ENCODE results near the gene CLDN1.
A peak's percentile ranks its signal among the peaks of the same experiment; 100 is the strongest.

Gene CLDN1

GRCh38 chr3:190326361-190326760 lies 4.1 kb upstream of the CLDN1 start:
- no peak for DNase-seq (ENCODE audit: low spot score)
- TF ChIP-seq CTCF (IDR thresholded peaks at IDR 0.05; ENCODE audit: poor library complexity, severe bottlenecking): no peak
- Histone ChIP-seq H3K36me3 (ENCODE audit: low read depth) (no peaks in the 10 kb centered on the region), H3K4me1 (ENCODE audit: insufficient read depth, poor library complexity, severe bottlenecking) (peaks cover 17% of the 10 kb centered on the region), H3K27ac (ENCODE audit: poor library complexity, severe bottlenecking) (peak overlapping the region; percentile 50), H3K4me3 (ENCODE audit: severe bottlenecking) (no peak overlapping the region), H3K27me3 (ENCODE audit: insufficient read depth, poor library complexity, severe bottlenecking) (no peaks in the 10 kb centered on the region), H3K9me3 (ENCODE audit: severe bottlenecking) (no peaks in the 10 kb centered on the region)
- ATAC-seq (ENCODE audit: low read depth): no peak

DNA sequence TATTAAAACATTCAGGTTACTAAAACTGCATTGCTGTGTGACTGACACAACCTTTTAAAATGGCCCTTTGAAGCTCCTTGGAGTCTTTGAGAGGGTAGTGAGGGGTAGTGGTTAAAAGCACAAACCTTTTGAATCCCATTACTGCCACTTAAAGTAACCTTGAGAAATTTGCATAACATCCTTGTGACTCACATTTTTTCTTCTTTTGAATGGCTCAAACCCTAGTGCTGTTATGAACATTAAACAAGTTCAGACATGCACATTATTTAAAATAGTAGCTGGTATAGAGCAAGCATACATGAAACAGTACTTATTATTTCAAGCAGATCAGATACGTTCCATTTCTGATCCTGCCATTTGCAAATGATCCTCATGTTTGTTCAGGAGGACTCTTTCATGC lies 3.7 kb upstream of the CLDN1 start:
- Histone ChIP-seq H3K4me1 (ENCODE audit: insufficient read depth, poor library complexity, severe bottlenecking) (peaks cover 21% of the 10 kb centered on the region), H3K36me3 (ENCODE audit: low read depth) (no peaks in the 10 kb centered on the region), H3K9me3 (ENCODE audit: severe bottlenecking) (no peaks in the 10 kb centered on the region), H3K27me3 (ENCODE audit: insufficient read depth, poor library complexity, severe bottlenecking) (no peaks in the 10 kb centered on the region), H3K27ac (ENCODE audit: poor library complexity, severe bottlenecking) (peak overlapping the region; percentile 50), H3K4me3 (ENCODE audit: severe bottlenecking) (no peak overlapping the region)
- no peak for TF ChIP-seq CTCF (IDR thresholded peaks at IDR 0.05; ENCODE audit: poor library complexity, severe bottlenecking)
- DNase-seq (ENCODE audit: low spot score) (no peak), ATAC-seq (ENCODE audit: low read depth) (peak; percentile 64)

- Histone ChIP-seq H3K27me3 (ENCODE audit: insufficient read depth, poor library complexity, severe bottlenecking) (no peaks in the 10 kb centered on the region), H3K4me1 (ENCODE audit: insufficient read depth, poor library complexity, severe bottlenecking) (peaks cover 34% of the 10 kb centered on the region), H3K36me3 (ENCODE audit: low read depth) (no peaks in the 10 kb centered on the region), H3K9me3 (ENCODE audit: severe bottlenecking) (no peaks in the 10 kb centered on the region), H3K27ac (ENCODE audit: poor library complexity, severe bottlenecking) (no peak overlapping the region), H3K4me3 (ENCODE audit: severe bottlenecking) (no peak overlapping the region)
- no peak for DNase-seq (ENCODE audit: low spot score)
- no peak for ATAC-seq (ENCODE audit: low read depth)
- no peak for TF ChIP-seq CTCF (IDR thresholded peaks at IDR 0.05; ENCODE audit: poor library complexity, severe bottlenecking)
These were observed 990 bp upstream of the CLDN1 start for GRCh38 chr3:190323246-190323626.

DNA sequence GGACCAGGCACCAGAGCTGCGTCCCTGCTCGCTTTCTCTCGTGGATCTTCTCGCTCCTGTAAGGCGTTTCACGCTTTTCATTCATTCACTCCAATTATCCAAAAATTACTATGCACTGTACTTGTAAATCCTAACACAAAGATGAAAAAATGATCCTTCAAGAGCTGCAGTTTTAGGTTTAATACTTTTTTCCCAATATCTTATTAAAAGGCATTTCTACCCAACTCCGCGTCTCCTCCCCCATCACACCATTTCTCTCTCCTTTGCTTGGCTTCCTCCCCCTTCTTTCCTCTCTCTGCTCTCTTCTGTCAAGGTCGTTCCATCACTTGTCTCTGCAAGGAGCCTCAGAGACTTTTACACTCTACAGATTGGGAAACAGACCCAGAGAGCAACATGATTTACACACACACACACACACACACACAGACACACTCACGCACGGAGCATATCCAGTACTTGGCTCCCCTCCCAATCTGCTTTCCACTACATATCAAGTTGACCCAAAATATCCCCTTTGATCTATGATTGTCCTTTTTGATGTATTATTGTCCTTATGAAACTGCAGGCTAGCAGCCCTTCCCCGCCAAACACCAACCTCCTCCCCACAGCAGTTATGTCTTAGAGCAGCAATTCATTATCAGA lies 479 bp upstream of the CLDN1 start:
- ATAC-seq (ENCODE audit: low read depth): no peak
- Histone ChIP-seq H3K27me3 (ENCODE audit: insufficient read depth, poor library complexity, severe bottlenecking) (no peaks in the 10 kb centered on the region), H3K36me3 (ENCODE audit: low read depth) (no peaks in the 10 kb centered on the region), H3K27ac (ENCODE audit: poor library complexity, severe bottlenecking) (no peak overlapping the region), H3K4me3 (ENCODE audit: severe bottlenecking) (peak overlapping the region; percentile 48), H3K9me3 (ENCODE audit: severe bottlenecking) (no peaks in the 10 kb centered on the region), H3K4me1 (ENCODE audit: insufficient read depth, poor library complexity, severe bottlenecking) (peaks cover 34% of the 10 kb centered on the region)
- peak; percentile 81 for TF ChIP-seq CTCF (IDR thresholded peaks at IDR 0.05; ENCODE audit: poor library complexity, severe bottlenecking)
- DNase-seq (ENCODE audit: low spot score): no peak

DNA sequence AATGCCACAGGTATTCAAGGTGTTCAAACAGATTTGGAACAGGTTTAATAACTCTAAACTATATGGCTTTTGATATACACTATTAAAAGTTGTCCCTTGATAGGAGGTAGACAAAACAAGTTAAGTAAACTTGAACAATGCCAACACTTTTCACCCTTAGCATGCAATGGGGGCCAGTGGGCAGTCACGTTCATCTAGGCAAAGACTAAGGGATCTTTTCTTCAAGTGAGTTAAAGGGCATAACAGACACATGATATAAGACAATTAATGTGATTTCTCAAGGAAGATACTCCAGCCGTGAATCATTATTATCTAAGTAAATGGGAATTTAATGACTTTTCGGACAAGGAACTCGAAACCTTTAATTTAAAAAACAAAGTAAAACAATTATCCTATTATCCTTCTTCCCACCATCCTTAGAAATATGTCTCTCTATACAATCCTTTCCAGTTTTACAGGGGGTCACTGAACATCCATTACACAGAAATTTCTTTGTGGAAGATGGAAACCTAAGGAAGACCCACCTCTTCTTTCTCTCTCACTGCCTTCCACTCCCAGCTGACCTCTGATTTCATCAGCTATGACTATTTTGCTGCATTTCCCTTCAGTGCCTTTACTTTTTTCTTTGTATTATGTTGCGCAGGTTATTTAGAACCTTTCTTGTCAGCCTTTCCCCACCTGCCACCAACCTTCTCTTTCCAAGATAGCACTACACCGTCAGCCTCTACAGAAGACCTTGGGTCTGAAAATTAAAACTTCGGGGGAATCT lies 1.5 kb downstream of the CLDN1 start:
- ATAC-seq (ENCODE audit: low read depth) (no peak), DNase-seq (ENCODE audit: low spot score) (no peak)
- peaks cover 22% of the 10 kb centered on the region for H3K4me1 ChIP-seq (ENCODE audit: insufficient read depth, poor library complexity, severe bottlenecking)
- H3K27ac ChIP-seq (ENCODE audit: poor library complexity, severe bottlenecking): peak overlapping the region; percentile 70
- no peaks in the 10 kb centered on the region for H3K9me3 ChIP-seq (ENCODE audit: severe bottlenecking)
- H3K4me3 ChIP-seq (ENCODE audit: severe bottlenecking): peak overlapping the region; percentile 48
- no peaks in the 10 kb centered on the region for H3K36me3 ChIP-seq (ENCODE audit: low read depth)
- TF ChIP-seq CTCF (IDR thresholded peaks at IDR 0.05; ENCODE audit: poor library complexity, severe bottlenecking): no peak
- no peaks in the 10 kb centered on the region for H3K27me3 ChIP-seq (ENCODE audit: insufficient read depth, poor library complexity, severe bottlenecking)

All from RWPE2 (cell line).